Spleen (tissue), 7 donors: ENCODE measurements around the gene AFDN.

Experiments
- CTCF ChIP-seq, 11 experiments: fragments of 200-600 bp in 7 of 11; fragments of 450-650 bp in 4 of 11; sonication (generic) in 4 of 11; IDR thresholded peaks in 8 of 11; conservative IDR thresholded peaks in 3 of 11; 1 replicate in 7 of 11; 2 replicates in 4 of 11; pipeline versions ENCODE4 v1.4.0 to v1.8.0; 2016 to 2021; ENCODE audit warnings: antibody characterized with exemption in 11 of 11, inconsistent platforms in 4 of 11, mild to moderate bottlenecking in 1 of 11
- POLR2A ChIP-seq, 3 donors: fragments of 450-650 bp; IDR thresholded peaks; one replicate each; pipeline ENCODE4 v1.5.1; 2017; ENCODE audit warnings: antibody characterized with exemption in 3 of 3, mild to moderate bottlenecking in 1 of 3
- donor health status: DM: no; HTN: no; CAD: no; lungs with moderate emphysema.
- donor health status: DM: no; HTN: no; CAD: no.
- donor health status: DM: no; HTN: no; CAD: no.

- no peak for TF ChIP-seq POLR2A (IDR thresholded peaks at IDR 0.05)
- TF ChIP-seq CTCF (IDR thresholded peaks at IDR 0.05 in 8 of 11, conservative IDR thresholded peaks at IDR 0.05 in 3 of 11), result no peak
These were observed 66.4 kb downstream of the AFDN start for GRCh38 chr6:167892835-167893815.
